Breast epithelium (tissue), 3 donors: ENCODE measurements around the gene GRIFIN.

Experiments used
- POLR2A ChIP-seq: fragments of 450-650 bp; IDR thresholded peaks from one replicate; pipeline ENCODE4 v1.6.1; 2016; ENCODE audit warnings: antibody characterized with exemption, mild to moderate bottlenecking, moderate library complexity
- POLR2AphosphoS5 ChIP-seq, 3 donors: sonication (generic); formaldehyde crosslinking; IDR thresholded peaks; one replicate each; pipeline ENCODE4 v1.6.1; 2017; ENCODE audit warnings: antibody characterized with exemption in 3 of 3
- TF ChIP-seq, protein P1 (sequence below), 3 donors: fragments of 450-650 bp; IDR thresholded peaks; one replicate each; pipeline ENCODE4 v1.5.1; 2016 to 2017; ENCODE audit warnings: antibody characterized with exemption in 3 of 3, mild to moderate bottlenecking in 3 of 3, moderate library complexity in 3 of 3

DNA sequence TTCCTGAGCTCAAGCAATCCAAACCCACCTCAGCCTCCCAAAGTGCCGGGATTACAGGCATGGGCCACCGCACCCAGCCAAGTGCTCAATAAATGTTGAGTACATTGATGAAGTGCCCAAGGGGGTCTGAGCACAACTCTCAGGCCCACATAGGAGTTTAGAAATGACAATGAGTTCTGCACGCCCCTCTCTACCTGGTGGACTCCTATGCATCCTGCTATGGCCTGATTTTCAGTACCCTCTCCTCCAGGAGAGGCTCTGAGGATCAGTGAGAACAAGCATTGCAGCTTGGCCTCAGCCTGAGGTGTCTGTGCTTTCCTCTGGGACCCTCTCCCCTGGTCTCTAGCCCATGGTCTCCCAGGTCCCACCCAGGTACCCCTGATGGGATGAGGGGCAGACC is 20.9 kb upstream of the GRIFIN start:
- TF ChIP-seq, protein P1, sequence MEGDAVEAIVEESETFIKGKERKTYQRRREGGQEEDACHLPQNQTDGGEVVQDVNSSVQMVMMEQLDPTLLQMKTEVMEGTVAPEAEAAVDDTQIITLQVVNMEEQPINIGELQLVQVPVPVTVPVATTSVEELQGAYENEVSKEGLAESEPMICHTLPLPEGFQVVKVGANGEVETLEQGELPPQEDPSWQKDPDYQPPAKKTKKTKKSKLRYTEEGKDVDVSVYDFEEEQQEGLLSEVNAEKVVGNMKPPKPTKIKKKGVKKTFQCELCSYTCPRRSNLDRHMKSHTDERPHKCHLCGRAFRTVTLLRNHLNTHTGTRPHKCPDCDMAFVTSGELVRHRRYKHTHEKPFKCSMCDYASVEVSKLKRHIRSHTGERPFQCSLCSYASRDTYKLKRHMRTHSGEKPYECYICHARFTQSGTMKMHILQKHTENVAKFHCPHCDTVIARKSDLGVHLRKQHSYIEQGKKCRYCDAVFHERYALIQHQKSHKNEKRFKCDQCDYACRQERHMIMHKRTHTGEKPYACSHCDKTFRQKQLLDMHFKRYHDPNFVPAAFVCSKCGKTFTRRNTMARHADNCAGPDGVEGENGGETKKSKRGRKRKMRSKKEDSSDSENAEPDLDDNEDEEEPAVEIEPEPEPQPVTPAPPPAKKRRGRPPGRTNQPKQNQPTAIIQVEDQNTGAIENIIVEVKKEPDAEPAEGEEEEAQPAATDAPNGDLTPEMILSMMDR (IDR thresholded peaks at IDR 0.05) = no peak
- no peak for TF ChIP-seq POLR2A
- TF ChIP-seq POLR2AphosphoS5 (IDR thresholded peaks at IDR 0.05) = no peak
